NCI-H774 (cell line): ENCODE measurements around the gene MAP3K9.
"Not testable (repeated sequence)": the region's sequence is repeated elsewhere in the genome, so short reads cannot be mapped to it uniquely, and the experiment has no call there.

ENCODE experiments used
- DNase-seq: peaks from one replicate; lab custom pipeline; 2025; lab: John Stamatoyannopoulos, UW

The MAP3K9 gene

GRCh38 chr14:70809225-70810219, at the start of gene MAP3K9:
Gene MAP3K9 (minus strand): TSS chr14:70809513. CDS start chr14:70809171, 342 bp downstream.
- DNase-seq = peak; percentile 91

- no peak for DNase-seq
These were observed 49.3 kb upstream of the MAP3K9 start for GRCh38 chr14:70858641-70859040.

- no peak for DNase-seq
These were observed 48.2 kb upstream of the MAP3K9 start for GRCh38 chr14:70857496-70857890.

GRCh38 chr14:70856851-70857495, 47.7 kb upstream of the MAP3K9 start:
- DNase-seq = no peak

GRCh38 chr14:70855486-70855885, 46.2 kb upstream of the MAP3K9 start:
- no peak for DNase-seq

GRCh38 chr14:70853658-70854057, 44.3 kb upstream of the MAP3K9 start:
- not testable (repeated sequence) for DNase-seq

- no peak for DNase-seq
These were observed 38.2 kb upstream of the MAP3K9 start for GRCh38 chr14:70847406-70848090.

- DNase-seq = no peak
These were observed 36.3 kb upstream of the MAP3K9 start for GRCh38 chr14:70845601-70846000.

- DNase-seq = no peak
These were observed 33.6 kb upstream of the MAP3K9 start for GRCh38 chr14:70842851-70843462.

GRCh38 chr14:70838076-70838475, 28.8 kb upstream of the MAP3K9 start:
- DNase-seq = no peak

- no peak for DNase-seq
These were observed 27.6 kb upstream of the MAP3K9 start for GRCh38 chr14:70836946-70837345.

- DNase-seq = no peak
These were observed 24.6 kb upstream of the MAP3K9 start for GRCh38 chr14:70833884-70834283.

GRCh38 chr14:70832561-70833305, 23.4 kb upstream of the MAP3K9 start:
- no peak for DNase-seq

- no peak for DNase-seq
These were observed 21.9 kb upstream of the MAP3K9 start for GRCh38 chr14:70830998-70831781.

GRCh38 chr14:70828188-70828587, 18.9 kb upstream of the MAP3K9 start:
- no peak for DNase-seq

- DNase-seq = no peak
These were observed 18.4 kb upstream of the MAP3K9 start for GRCh38 chr14:70827752-70828151.

GRCh38 chr14:70827347-70827746, 18.0 kb upstream of the MAP3K9 start:
- no peak for DNase-seq

GRCh38 chr14:70823281-70823680, 14.0 kb upstream of the MAP3K9 start:
- no peak for DNase-seq

GRCh38 chr14:70822530-70823185, 13.3 kb upstream of the MAP3K9 start:
- no peak for DNase-seq
